AG04449 (cell line): Measurements from ENCODE around the gene CAPN5.

ENCODE experiments used
- CTCF ChIA-PET: fragments of 350-600 bp; formaldehyde crosslinking; extraction: SDS; loops from one replicate; lab custom pipeline; 2021; ENCODE audit warnings: antibody characterized with exemption; lab: Yijun Ruan, JAX
- POLR2A ChIA-PET: fragments of 400-600, 350-600 bp; formaldehyde crosslinking; extraction: SDS; loops from one replicate; lab custom pipeline; 2020; ENCODE audit warnings: antibody characterized with exemption, inconsistent platforms; lab: Yijun Ruan, JAX
- DNase-seq: peaks from one replicate; pipeline ENCODE4 v3.0.0-alpha.2; 2010; ENCODE audit warnings: low read depth, low spot score
- H3K4me3 ChIP-seq: 2 replicates; pipeline ENCODE4 v1.5.1; 2011; ENCODE audit warnings: low read depth, mild to moderate bottlenecking, control low read depth, low read length
- TF ChIP-seq, protein P1 (sequence below): IDR thresholded peaks from one replicate; pipeline ENCODE4 v1.5.1; 2011; ENCODE audit warnings: mild to moderate bottlenecking, moderate library complexity, low read length, control low read depth, inconsistent platforms; ENCODE audit not compliant: insufficient read depth; ENCODE audit errors: missing control alignments

CAPN5 gene

DNA sequence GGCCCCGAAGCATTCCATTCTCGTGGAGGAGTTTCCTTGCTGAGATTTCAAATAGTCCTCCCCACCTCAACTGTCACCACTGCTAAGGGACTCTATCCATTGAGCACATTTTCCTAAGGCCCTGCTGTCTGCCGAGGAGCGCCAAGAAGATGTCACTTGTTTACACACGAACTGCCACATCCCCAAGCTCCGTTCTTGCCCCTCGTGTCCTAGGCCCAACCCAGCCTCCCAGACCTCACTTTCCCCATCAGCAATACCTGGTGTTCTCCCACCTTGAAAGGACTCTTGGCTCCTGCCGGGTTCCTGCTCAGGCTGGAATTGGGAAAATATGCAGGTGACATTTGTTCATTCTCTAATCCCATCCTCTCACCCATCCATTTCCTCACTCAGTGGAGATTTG is 57.3 kb downstream of the CAPN5 start:
- no peak overlapping the region for H3K4me3 ChIP-seq
- CTCF ChIA-PET: interaction anchor here (1.0 to 13.5 kb wide), 4 partner anchors 8 to 495 kb away, joined by 3 to 209 read pairs (median 131); no protein-coding TSS in a partner anchor
- no peak for DNase-seq
- TF ChIP-seq, protein P1, sequence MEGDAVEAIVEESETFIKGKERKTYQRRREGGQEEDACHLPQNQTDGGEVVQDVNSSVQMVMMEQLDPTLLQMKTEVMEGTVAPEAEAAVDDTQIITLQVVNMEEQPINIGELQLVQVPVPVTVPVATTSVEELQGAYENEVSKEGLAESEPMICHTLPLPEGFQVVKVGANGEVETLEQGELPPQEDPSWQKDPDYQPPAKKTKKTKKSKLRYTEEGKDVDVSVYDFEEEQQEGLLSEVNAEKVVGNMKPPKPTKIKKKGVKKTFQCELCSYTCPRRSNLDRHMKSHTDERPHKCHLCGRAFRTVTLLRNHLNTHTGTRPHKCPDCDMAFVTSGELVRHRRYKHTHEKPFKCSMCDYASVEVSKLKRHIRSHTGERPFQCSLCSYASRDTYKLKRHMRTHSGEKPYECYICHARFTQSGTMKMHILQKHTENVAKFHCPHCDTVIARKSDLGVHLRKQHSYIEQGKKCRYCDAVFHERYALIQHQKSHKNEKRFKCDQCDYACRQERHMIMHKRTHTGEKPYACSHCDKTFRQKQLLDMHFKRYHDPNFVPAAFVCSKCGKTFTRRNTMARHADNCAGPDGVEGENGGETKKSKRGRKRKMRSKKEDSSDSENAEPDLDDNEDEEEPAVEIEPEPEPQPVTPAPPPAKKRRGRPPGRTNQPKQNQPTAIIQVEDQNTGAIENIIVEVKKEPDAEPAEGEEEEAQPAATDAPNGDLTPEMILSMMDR: no peak
- POLR2A ChIA-PET: no interaction called here

DNA sequence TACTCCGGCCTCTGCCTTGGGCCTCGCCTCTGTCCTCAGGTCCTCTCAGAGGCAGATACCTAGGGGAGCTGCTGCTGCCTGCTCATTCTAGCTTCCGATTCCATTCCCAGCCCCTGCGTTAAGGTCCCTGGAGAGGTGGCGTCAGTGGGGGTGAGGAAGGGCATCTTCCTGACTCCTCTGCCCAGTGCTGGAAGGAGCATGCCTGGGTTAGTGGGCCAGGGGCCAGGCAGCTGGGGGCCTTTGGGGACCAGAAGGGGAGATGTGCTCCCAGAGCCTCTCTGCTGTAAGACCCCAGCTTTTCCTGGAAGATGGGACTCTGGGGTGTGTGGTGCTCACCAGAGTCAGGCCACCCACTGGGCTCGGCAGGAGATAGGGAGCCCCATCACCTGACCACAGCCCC is 57.7 kb downstream of the CAPN5 start:
- CTCF ChIA-PET: interaction anchor here (1.0 to 13.5 kb wide), 4 partner anchors 9 to 494 kb away, joined by 3 to 209 read pairs (median 131); no protein-coding TSS in a partner anchor

DNA sequence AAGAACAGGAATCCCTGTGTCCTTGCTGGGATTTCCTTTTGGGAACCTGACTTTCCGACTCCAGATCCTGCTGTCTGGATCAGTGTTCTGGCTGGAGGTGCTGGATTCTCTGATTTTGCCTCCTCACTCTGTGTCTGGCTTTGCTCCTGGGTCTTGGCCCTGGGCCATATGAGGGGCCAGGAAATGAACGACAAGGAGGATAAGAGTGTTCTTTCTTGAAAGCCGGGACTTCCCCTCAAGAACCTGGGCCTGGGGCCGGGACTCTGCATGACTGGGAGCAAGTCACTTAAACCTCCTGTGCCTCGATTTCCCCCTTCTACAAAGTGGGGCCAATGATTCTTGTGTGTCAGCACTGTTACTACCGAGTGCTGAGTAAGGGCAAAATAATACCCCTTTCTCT is 58.4 kb downstream of the CAPN5 start:
- DNase-seq: no peak
- H3K4me3 ChIP-seq: no peak overlapping the region
- POLR2A ChIA-PET: no interaction called here
- CTCF ChIA-PET: interaction anchor here (0.6 to 13.5 kb wide), 4 partner anchors 10 to 424 kb away, joined by 3 to 209 read pairs (median 131); no protein-coding TSS in a partner anchor
- TF ChIP-seq, protein P1: no peak

More for the DNA sequence above, 57.7 kb downstream of the CAPN5 start:
- DNase-seq: no peak
- H3K4me3 ChIP-seq: no peak overlapping the region
- TF ChIP-seq, protein P1: no peak
- POLR2A ChIA-PET: no interaction called here

DNA sequence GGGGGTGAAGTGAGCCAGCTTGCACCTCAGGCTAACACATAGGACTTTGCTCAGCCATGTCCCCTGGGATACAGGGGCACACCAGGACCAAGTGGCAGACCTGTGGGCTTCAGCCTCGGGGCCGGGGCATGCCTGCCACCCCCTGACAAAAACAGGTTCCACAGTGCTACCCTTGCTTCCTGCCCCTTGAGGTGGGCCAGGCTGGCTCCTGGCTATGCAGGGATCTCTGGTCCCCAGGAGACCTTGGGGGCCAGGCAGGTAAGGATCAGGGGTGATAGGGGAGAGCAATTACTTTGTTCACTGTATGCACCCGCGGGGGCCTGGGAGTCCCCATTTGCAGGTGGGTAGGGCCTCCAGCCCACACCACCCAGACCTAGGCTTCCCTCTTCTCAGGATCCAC is 58.9 kb downstream of the CAPN5 start:
- ChIA-PET POLR2A (no interaction called here), CTCF (interaction anchor here (0.6 to 13.5 kb wide), 12 partner anchors 10 to 493 kb away, joined by 3 to 209 read pairs (median 34); no protein-coding TSS in a partner anchor)
- no peak for DNase-seq
- TF ChIP-seq, protein P1: no peak
- no peak overlapping the region for H3K4me3 ChIP-seq

DNA sequence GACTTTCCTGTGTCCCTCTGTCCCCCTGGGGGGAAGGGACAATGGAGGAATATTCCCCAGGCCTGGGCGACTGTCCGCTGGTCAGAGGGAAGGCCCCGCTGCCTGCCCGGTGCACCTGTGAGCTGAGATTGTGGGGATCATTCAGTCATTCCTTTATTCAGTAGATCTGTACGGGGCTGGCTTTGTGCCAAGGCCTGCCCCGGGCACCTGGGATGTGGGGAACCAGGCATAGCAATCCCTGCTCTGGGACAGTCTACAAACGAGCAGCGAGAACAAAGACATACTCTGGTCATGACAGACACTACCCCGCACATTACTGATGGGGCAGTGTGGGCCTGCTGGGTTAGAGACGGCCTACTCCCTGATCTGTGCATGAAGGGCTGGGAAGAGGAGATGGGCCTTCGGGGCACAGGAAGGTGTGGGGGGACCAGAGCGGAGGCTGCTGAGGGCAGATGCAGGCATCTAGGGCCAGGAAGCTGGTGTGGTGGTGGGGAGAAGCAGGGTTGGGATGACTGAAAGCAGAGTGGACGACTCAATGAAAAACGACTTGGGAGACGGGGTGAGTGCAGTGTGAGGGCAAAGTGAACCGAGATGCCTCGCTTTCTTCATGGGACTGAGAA is 59.5 kb downstream of the CAPN5 start:
- TF ChIP-seq, protein P1: no peak
- ChIA-PET POLR2A (no interaction called here), CTCF (interaction anchor here (0.9 to 13.5 kb wide), 33 partner anchors 10 to 492 kb away, joined by 3 to 209 read pairs (median 12); partner anchors contain the start of gene OMP)
- no peak for DNase-seq
- H3K4me3 ChIP-seq: no peak overlapping the region

DNA sequence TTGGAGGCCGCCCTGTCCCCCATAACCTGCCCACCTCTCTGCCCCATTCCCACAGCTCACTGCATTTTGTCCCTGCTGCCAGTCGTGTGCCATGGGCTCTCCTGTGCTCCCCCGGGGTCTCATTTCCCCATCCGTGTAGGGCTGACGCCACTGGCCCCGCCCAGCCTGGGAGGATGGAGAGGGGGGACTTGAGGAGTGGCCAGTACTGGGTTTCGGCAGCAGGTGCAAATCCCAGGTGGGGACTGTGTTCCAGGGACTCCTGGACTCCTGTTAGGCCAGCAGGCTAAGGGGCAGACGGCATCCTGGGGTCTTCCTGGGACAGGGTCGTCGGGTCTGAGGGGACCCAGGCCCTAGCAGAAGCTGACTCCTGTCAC is 60.1 kb downstream of the CAPN5 start:
- ChIA-PET CTCF (interaction anchor here (0.6 to 13.5 kb wide), 53 partner anchors 9 to 492 kb away, joined by 3 to 209 read pairs (median 5); partner anchors contain the start of gene OMP), POLR2A (interaction anchor here (0.6 kb wide), 1 partner anchor 79 kb away, joined by 5 read pairs; no protein-coding TSS in a partner anchor)
- no peak for DNase-seq
- TF ChIP-seq, protein P1: no peak
- H3K4me3 ChIP-seq: peak overlapping the region; percentile 60
